NCI-H128 (cell line): ENCODE measurements around the gene HIVEP2.

Experiments used
- DNase-seq: peaks from one replicate; lab custom pipeline; 2025; ENCODE audit not compliant: unreplicated experiment; lab: John Stamatoyannopoulos, UW

HIVEP2 gene

GRCh38 chr6:142823256-142823902 lies 121.6 kb downstream of the HIVEP2 start:
- DNase-seq = no peak

GRCh38 chr6:142822842-142823241 lies 122.1 kb downstream of the HIVEP2 start:
- DNase-seq = no peak

GRCh38 chr6:142822383-142822782 lies 122.6 kb downstream of the HIVEP2 start:
- no peak for DNase-seq

GRCh38 chr6:142821860-142822259 lies 123.1 kb downstream of the HIVEP2 start:
- DNase-seq = no peak

- DNase-seq = no peak
These were observed 123.7 kb downstream of the HIVEP2 start for GRCh38 chr6:142821164-142821716.

GRCh38 chr6:142820338-142821051 lies 124.5 kb downstream of the HIVEP2 start:
- no peak for DNase-seq

GRCh38 chr6:142819603-142820337 lies 125.2 kb downstream of the HIVEP2 start:
- DNase-seq = no peak

GRCh38 chr6:142816486-142816885 lies 128.5 kb downstream of the HIVEP2 start:
- no peak for DNase-seq

- no peak for DNase-seq
These were observed 128.9 kb downstream of the HIVEP2 start for GRCh38 chr6:142816031-142816430.

GRCh38 chr6:142811923-142812322 lies 133.1 kb downstream of the HIVEP2 start:
- DNase-seq = no peak

GRCh38 chr6:142810952-142811514 lies 133.9 kb downstream of the HIVEP2 start:
- DNase-seq = no peak

GRCh38 chr6:142809947-142810346 lies 135.0 kb downstream of the HIVEP2 start:
- no peak for DNase-seq

GRCh38 chr6:142808405-142809061 lies 136.4 kb downstream of the HIVEP2 start:
- no peak for DNase-seq

GRCh38 chr6:142805042-142805441 lies 139.9 kb downstream of the HIVEP2 start:
- no peak for DNase-seq

- no peak for DNase-seq
These were observed 140.5 kb downstream of the HIVEP2 start for GRCh38 chr6:142804490-142804889.

GRCh38 chr6:142803495-142804058 lies 141.4 kb downstream of the HIVEP2 start:
- DNase-seq = no peak

GRCh38 chr6:142803032-142803431 lies 141.9 kb downstream of the HIVEP2 start:
- no peak for DNase-seq

- no peak for DNase-seq
These were observed 142.9 kb downstream of the HIVEP2 start for GRCh38 chr6:142802124-142802523.

- DNase-seq = no peak
These were observed 144.7 kb downstream of the HIVEP2 start for GRCh38 chr6:142800240-142800639.

- DNase-seq = no peak
These were observed 145.3 kb downstream of the HIVEP2 start for GRCh38 chr6:142799639-142800038.

- no peak for DNase-seq
These were observed 147.8 kb downstream of the HIVEP2 start for GRCh38 chr6:142797159-142797558.
